ENCODE data around the gene MORC4.
A peak's percentile ranks its signal among the peaks of the same experiment; 100 is the strongest.

DNA sequence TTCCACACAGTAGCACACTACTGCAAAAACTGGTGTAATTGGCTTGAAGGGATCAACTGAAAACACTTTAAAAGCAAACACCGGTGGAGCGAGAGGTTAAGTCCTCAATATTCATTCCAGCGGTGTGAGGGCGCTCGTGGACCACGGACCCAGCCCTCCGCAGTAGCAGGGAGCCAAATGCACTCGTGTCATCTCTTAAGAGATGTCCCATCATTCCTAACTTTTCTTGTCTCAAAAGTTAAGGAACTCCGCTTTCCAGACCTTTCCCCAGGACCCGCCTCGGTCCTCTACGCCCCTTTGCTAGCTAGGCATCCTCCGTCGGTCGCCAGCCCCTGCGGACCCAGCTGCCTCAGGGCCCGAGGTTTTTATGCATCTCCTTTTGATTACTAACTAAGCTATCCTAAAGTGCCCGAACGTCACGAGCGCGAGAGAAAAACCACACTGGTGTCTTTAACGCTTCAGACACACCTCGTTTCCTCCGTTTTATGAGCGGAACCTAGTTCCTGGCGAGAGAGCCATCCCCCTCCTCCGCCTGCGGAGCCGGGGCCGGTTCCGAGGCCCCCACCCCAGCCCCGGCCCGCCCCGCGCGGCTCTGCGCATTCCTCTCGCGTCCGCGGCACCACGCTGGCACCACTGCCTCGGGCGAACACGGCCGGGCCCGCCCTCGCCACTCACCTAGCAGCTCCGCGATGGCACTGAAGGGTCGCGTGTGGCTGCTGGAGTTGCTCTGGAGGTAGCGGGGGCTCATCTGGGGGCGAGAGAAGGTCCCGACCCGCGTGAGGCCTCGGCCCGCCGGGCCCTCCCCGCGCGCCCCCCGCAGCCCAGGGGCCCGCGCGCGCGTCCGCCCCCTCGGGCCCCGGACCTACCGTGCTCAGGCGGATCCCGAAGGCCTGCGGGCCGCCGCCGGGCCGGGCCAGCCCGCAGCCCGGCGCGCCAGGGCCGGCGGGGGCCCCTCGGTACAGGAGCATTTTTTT lies 723 bp downstream of the MORC4 start:
- TF ChIP-seq EP300 (IDR thresholded peaks at IDR 0.05; ENCODE audit: borderline replicate concordance in 1 of 2, low read depth in 1 of 2, low read length in 1 of 2) (no peak), USF1 (IDR thresholded peaks at IDR 0.05; ENCODE audit: borderline replicate concordance, low read depth) (no peak), MAX (IDR thresholded peaks at IDR 0.05; ENCODE audit: low read depth) (no peak), JUND (IDR thresholded peaks at IDR 0.05) (no peak), EZH2phosphoT487 (IDR thresholded peaks at IDR 0.05; ENCODE audit: borderline replicate concordance, low read depth) (no peak), TCF12 (IDR thresholded peaks at IDR 0.05) (no peak), RAD21 (IDR thresholded peaks at IDR 0.05; ENCODE audit: low read length) (peak; percentile 73), PBX3 (IDR thresholded peaks at IDR 0.05) (no peak)
- TF ChIP-seq, protein P1, sequence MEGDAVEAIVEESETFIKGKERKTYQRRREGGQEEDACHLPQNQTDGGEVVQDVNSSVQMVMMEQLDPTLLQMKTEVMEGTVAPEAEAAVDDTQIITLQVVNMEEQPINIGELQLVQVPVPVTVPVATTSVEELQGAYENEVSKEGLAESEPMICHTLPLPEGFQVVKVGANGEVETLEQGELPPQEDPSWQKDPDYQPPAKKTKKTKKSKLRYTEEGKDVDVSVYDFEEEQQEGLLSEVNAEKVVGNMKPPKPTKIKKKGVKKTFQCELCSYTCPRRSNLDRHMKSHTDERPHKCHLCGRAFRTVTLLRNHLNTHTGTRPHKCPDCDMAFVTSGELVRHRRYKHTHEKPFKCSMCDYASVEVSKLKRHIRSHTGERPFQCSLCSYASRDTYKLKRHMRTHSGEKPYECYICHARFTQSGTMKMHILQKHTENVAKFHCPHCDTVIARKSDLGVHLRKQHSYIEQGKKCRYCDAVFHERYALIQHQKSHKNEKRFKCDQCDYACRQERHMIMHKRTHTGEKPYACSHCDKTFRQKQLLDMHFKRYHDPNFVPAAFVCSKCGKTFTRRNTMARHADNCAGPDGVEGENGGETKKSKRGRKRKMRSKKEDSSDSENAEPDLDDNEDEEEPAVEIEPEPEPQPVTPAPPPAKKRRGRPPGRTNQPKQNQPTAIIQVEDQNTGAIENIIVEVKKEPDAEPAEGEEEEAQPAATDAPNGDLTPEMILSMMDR (IDR thresholded peaks at IDR 0.05) = peak; percentile 58
